ENCODE measurements around the gene RPGRIP1L. TPM values are rescaled to one million over a fixed set of nuclear protein-coding genes. Genes with fewer than 3 reads are reported as not detected.
"Not testable (repeated sequence)": the region's sequence is repeated elsewhere in the genome, so short reads cannot be mapped to it uniquely, and the experiment has no call there.

RPGRIP1L gene
- total RNA-seq, 1 experiment from 2014 or later: 9.8 TPM

DNA sequence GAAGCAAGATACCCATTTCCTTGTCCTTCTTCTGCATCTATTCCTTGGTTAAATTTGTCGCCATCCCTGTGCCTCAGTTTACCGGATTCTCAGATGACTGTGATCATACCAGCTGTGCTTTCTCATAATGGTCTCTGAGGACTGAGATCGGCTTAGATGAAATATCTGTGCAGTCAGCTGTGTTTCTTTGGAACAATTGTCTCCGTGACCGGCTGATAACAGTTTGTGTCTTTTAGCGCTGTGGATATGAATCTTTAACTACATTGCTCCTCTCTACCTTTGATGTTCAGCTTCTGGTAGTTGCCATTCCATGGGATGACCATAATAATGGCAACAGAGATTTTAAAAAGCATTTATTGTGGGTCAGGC lies 770 bp upstream of the RPGRIP1L start:
- H3K4me3 Mint-ChIP-seq: peak overlapping the region; percentile 99
- H3K9me3 Mint-ChIP-seq: no peaks in the 10 kb centered on the region
- no peaks in the 10 kb centered on the region for H3K27me3 Mint-ChIP-seq (ENCODE audit: low read depth)
- DNase-seq (ENCODE audit: low spot score): no peak
- ChIA-PET CTCF (interaction anchor here (0.6 to 1.9 kb wide), 8 partner anchors 12 to 194 kb away, joined by 3 to 15 read pairs (median 4); no protein-coding TSS in a partner anchor), POLR2A (no interaction called here)
- peaks cover 7% of the 10 kb centered on the region for H3K36me3 Mint-ChIP-seq
- H3K27ac Mint-ChIP-seq: peak overlapping the region; percentile 87
- TF ChIP-seq, protein P1, sequence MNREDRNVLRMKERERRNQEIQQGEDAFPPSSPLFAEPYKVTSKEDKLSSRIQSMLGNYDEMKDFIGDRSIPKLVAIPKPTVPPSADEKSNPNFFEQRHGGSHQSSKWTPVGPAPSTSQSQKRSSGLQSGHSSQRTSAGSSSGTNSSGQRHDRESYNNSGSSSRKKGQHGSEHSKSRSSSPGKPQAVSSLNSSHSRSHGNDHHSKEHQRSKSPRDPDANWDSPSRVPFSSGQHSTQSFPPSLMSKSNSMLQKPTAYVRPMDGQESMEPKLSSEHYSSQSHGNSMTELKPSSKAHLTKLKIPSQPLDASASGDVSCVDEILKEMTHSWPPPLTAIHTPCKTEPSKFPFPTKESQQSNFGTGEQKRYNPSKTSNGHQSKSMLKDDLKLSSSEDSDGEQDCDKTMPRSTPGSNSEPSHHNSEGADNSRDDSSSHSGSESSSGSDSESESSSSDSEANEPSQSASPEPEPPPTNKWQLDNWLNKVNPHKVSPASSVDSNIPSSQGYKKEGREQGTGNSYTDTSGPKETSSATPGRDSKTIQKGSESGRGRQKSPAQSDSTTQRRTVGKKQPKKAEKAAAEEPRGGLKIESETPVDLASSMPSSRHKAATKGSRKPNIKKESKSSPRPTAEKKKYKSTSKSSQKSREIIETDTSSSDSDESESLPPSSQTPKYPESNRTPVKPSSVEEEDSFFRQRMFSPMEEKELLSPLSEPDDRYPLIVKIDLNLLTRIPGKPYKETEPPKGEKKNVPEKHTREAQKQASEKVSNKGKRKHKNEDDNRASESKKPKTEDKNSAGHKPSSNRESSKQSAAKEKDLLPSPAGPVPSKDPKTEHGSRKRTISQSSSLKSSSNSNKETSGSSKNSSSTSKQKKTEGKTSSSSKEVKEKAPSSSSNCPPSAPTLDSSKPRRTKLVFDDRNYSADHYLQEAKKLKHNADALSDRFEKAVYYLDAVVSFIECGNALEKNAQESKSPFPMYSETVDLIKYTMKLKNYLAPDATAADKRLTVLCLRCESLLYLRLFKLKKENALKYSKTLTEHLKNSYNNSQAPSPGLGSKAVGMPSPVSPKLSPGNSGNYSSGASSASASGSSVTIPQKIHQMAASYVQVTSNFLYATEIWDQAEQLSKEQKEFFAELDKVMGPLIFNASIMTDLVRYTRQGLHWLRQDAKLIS (CRISPR knock-in tag; IDR thresholded peaks at IDR 0.05; ENCODE audit: borderline replicate concordance): no peak
- TF ChIP-seq ZNF396 (CRISPR knock-in tag; IDR thresholded peaks at IDR 0.05; ENCODE audit: borderline replicate concordance) (no peak), ZNF281 (CRISPR knock-in tag; IDR thresholded peaks at IDR 0.05) (no peak), AR (CRISPR knock-in tag; IDR thresholded peaks at IDR 0.05) (no peak), RELA (CRISPR knock-in tag; IDR thresholded peaks at IDR 0.05; ENCODE audit: borderline replicate concordance) (no peak), MXD4 (CRISPR knock-in tag; IDR thresholded peaks at IDR 0.05; ENCODE audit: borderline replicate concordance) (no peak), ZNF138 (CRISPR knock-in tag; conservative IDR thresholded peaks at IDR 0.05) (no peak), TEAD1 (CRISPR knock-in tag; IDR thresholded peaks at IDR 0.05) (no peak), ZMAT4 (CRISPR knock-in tag; IDR thresholded peaks at IDR 0.05) (no peak), TP53 (CRISPR knock-in tag; IDR thresholded peaks at IDR 0.05) (no peak)
- TF ChIP-seq, protein P2, sequence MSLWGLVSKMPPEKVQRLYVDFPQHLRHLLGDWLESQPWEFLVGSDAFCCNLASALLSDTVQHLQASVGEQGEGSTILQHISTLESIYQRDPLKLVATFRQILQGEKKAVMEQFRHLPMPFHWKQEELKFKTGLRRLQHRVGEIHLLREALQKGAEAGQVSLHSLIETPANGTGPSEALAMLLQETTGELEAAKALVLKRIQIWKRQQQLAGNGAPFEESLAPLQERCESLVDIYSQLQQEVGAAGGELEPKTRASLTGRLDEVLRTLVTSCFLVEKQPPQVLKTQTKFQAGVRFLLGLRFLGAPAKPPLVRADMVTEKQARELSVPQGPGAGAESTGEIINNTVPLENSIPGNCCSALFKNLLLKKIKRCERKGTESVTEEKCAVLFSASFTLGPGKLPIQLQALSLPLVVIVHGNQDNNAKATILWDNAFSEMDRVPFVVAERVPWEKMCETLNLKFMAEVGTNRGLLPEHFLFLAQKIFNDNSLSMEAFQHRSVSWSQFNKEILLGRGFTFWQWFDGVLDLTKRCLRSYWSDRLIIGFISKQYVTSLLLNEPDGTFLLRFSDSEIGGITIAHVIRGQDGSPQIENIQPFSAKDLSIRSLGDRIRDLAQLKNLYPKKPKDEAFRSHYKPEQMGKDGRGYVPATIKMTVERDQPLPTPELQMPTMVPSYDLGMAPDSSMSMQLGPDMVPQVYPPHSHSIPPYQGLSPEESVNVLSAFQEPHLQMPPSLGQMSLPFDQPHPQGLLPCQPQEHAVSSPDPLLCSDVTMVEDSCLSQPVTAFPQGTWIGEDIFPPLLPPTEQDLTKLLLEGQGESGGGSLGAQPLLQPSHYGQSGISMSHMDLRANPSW (CRISPR knock-in tag; conservative IDR thresholded peaks at IDR 0.05; ENCODE audit: low read depth): no peak
- TF ChIP-seq, protein P3, sequence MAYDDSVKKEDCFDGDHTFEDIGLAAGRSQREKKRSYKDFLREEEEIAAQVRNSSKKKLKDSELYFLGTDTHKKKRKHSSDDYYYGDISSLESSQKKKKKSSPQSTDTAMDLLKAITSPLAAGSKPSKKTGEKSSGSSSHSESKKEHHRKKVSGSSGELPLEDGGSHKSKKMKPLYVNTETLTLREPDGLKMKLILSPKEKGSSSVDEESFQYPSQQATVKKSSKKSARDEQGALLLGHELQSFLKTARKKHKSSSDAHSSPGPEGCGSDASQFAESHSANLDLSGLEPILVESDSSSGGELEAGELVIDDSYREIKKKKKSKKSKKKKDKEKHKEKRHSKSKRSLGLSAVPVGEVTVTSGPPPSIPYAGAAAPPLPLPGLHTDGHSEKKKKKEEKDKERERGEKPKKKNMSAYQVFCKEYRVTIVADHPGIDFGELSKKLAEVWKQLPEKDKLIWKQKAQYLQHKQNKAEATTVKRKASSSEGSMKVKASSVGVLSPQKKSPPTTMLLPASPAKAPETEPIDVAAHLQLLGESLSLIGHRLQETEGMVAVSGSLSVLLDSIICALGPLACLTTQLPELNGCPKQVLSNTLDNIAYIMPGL (CRISPR knock-in tag; IDR thresholded peaks at IDR 0.05): no peak
- TF ChIP-seq, protein P4, sequence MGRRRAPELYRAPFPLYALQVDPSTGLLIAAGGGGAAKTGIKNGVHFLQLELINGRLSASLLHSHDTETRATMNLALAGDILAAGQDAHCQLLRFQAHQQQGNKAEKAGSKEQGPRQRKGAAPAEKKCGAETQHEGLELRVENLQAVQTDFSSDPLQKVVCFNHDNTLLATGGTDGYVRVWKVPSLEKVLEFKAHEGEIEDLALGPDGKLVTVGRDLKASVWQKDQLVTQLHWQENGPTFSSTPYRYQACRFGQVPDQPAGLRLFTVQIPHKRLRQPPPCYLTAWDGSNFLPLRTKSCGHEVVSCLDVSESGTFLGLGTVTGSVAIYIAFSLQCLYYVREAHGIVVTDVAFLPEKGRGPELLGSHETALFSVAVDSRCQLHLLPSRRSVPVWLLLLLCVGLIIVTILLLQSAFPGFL (CRISPR knock-in tag; IDR thresholded peaks at IDR 0.05; ENCODE audit: borderline replicate concordance): no peak
- TF ChIP-seq, protein P5, sequence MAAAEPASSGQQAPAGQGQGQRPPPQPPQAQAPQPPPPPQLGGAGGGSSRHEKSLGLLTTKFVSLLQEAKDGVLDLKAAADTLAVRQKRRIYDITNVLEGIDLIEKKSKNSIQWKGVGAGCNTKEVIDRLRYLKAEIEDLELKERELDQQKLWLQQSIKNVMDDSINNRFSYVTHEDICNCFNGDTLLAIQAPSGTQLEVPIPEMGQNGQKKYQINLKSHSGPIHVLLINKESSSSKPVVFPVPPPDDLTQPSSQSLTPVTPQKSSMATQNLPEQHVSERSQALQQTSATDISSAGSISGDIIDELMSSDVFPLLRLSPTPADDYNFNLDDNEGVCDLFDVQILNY (CRISPR knock-in tag; IDR thresholded peaks at IDR 0.05): no peak
- TF ChIP-seq, protein P6, sequence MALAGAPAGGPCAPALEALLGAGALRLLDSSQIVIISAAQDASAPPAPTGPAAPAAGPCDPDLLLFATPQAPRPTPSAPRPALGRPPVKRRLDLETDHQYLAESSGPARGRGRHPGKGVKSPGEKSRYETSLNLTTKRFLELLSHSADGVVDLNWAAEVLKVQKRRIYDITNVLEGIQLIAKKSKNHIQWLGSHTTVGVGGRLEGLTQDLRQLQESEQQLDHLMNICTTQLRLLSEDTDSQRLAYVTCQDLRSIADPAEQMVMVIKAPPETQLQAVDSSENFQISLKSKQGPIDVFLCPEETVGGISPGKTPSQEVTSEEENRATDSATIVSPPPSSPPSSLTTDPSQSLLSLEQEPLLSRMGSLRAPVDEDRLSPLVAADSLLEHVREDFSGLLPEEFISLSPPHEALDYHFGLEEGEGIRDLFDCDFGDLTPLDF (CRISPR knock-in tag; IDR thresholded peaks at IDR 0.05): no peak
- peaks cover 14% of the 10 kb centered on the region for H3K4me1 Mint-ChIP-seq
- ATAC-seq: no peak

- H3K27ac Mint-ChIP-seq; H3K4me1 Mint-ChIP-seq; H3K4me3 Mint-ChIP-seq; POLR2A ChIA-PET; H3K27me3 Mint-ChIP-seq (ENCODE audit: low read depth); DNase-seq (ENCODE audit: low spot score); H3K9me3 Mint-ChIP-seq; ATAC-seq; CTCF ChIA-PET: not testable (repeated sequence)
- H3K36me3 Mint-ChIP-seq: peaks cover 32% of the 10 kb centered on the region
These were observed 5.4 kb downstream of the RPGRIP1L start for GRCh38 chr16:53698271-53698670.

All from WTC11 (cell line).